NCI-H526 treated with DMSO at 0.1 percent for 48 hours (cell line): ENCODE results near the gene ZNF534.
"Not testable (repeated sequence)": the region's sequence is repeated elsewhere in the genome, so short reads cannot be mapped to it uniquely, and the experiment has no call there.

Experiments
- DNase-seq: peaks from one replicate; lab custom pipeline; 2025; lab: John Stamatoyannopoulos, UW

ZNF534 gene

DNA sequence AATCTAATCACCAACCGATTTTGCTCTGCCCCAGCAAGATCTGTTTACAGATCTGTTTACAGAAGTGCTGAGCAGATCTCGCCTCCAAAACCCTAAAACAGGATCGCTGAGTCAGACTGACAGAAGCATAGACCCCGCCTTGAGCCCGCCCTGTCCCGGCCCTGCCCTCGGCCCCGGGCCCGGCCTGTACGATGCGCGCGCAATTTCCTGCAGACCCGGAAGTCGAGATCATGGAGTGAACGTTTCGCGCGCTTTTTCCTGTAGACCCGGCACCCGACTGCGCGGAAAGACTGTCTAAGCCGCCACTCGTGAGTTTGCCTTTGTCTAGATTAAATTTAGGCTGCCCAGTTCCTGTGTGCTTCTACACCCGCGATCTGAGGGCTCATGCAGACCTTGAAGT is at the start of gene ZNF534:
Gene ZNF534, plus strand, starts transcription at position 212 of the 400 bp plus-strand sequence. CDS start 2,327 bp downstream, outside the sequence.
- DNase-seq, result no peak

DNA sequence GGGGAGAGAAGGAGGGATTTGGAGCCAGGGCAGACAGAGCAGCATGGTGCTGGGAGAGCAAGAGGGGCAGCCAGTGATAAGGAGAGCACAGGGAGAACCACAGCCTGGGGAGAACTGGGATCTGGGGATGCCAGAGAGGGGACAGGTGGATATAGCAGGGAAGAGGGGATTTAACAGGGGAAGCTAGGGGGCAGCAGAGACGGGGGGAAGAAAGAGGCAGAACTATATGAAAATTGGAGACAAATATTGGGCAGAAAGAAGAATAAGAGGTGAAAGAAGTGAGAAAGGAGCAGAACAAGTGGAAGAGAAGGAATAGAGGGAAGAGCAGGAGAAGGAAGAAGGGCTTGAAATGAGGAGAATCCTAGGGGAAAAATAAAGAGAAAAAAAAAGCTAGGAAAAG is 37.8 kb upstream of the ZNF534 start:
- no peak for DNase-seq

GRCh38 chr19:52397310-52398080 is 31.5 kb upstream of the ZNF534 start, which contains the start of gene ZNF528:
Gene ZNF528, plus strand, starts transcription at chr19:52397849. Its CDS starts 4,165 bp downstream, at chr19:52402014.
- peak; percentile 90 for DNase-seq

DNA sequence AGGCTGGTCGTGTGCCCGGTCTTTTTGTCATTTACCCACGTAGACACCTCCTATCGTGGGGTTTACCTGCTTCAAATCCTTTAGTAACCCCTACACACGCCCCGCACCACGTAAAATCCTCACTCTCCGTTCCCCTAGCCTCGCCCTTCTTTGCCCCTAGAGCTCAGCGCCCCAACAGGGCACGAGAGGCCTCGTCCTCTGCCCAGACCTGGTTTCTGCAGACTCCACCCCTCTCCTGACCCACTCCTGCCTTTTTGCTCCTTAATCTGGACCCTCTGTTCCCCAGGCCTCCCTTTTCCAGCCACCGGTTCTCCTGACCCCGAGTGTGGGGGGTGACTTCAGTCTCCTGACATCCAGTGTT is 30.9 kb upstream of the ZNF534 start:
- DNase-seq, result no peak

- DNase-seq, result no peak
Measured at GRCh38 chr19:52410276-52410675, 18.7 kb upstream of the ZNF534 start.

GRCh38 chr19:52415711-52416110 is 13.2 kb upstream of the ZNF534 start:
- DNase-seq, result no peak

- DNase-seq, result no peak
Measured at GRCh38 chr19:52442179-52442578, 13.2 kb downstream of the ZNF534 start.

DNA sequence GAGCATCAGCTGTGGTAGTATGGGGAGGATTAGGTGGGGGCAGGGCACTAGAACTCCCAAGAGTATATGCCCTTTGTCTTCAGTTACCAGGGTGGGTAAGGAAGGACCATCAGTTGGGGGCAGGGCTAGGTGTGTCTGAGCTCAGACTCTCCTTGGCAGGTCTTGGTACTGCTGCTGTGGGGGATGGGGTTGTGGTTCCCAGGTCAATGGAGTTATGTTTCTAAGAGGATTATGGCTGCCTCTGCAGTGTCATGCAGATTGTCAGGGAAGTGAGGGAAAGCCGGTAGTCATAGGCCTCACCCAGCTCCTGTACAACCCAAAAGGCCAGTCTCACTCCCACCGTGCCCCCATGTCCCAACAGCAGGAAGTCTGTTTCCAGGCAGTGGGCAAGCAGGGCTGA is 15.6 kb downstream of the ZNF534 start:
- DNase-seq, result no peak

GRCh38 chr19:52451241-52451640 is 22.3 kb downstream of the ZNF534 start:
- no peak for DNase-seq

- DNase-seq, result no peak
Measured at GRCh38 chr19:52453324-52454094, 24.6 kb downstream of the ZNF534 start, which contains the start of gene ZNF578. Gene ZNF578, plus strand, starts transcription at chr19:52453553. Its CDS starts 48,293 bp downstream, at chr19:52501846.

DNA sequence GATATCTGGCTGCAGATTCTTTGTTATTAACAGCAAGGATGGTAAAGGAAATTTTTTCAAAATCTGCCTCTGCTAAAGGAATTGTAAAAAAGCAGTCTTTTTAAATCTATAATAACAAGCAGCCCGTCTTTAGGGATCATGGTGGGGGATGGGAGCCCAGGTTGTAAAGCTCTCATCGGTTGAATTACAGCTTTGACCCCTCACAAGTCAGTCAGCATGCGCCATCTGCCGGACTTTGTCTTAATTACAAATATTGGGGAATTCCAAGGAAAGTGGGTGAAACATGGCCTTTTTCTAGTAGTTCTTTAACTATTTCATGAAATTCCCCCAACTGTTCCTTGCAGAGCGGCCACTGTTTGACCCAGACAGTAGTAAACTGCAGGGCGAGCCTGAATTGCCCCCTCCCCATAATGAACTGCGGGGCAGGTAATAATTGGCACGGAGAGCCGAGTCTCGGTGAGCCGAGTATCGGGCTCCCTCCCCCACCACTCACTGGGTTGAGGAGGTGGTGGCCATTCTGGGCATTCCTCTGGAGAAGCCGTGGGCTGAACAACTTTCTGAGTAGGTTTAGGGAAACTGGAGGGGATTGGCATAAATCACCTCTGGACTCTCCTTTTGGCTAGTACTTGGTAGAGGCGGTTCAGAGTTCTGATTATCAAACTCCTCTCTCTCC is 36.0 kb downstream of the ZNF534 start:
- peak; percentile 29 for DNase-seq

GRCh38 chr19:52473655-52474350 is 44.9 kb downstream of the ZNF534 start:
- DNase-seq, result no peak

DNA sequence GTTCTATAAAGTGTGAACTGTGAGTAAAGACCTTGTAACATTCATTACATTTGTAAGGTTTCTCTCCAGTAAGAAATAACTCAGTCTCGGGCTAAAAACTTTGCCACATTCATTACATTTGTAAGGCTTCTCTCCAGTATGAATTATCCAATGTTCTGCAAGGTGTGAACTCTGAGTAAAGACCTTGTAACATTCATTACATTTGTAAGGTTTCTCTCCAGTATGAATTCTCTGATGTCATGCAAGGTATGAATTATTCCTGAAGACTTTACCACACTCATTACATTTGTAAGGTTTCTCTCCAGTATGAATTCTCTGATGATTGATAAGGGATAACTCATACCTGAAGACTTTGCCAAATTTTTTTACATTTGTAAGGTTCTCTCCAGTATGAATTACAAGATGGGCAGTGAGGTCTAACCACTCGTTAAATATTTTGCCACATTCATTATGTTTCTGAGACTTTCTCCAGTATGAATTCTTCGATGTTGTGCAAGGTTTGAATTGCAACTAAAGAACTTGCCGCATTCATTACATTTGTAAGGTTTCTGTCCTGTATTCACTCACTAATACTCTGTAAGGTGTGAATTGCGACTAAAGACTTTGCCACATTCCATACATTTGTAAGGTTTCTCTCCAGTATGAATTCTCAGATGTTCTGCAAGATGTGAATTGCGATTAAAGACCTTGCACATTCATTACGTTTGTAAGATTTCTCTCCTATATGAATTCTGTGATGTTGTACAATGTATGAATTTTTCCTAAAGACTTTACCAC is 45.6 kb downstream of the ZNF534 start:
- no peak for DNase-seq

DNA sequence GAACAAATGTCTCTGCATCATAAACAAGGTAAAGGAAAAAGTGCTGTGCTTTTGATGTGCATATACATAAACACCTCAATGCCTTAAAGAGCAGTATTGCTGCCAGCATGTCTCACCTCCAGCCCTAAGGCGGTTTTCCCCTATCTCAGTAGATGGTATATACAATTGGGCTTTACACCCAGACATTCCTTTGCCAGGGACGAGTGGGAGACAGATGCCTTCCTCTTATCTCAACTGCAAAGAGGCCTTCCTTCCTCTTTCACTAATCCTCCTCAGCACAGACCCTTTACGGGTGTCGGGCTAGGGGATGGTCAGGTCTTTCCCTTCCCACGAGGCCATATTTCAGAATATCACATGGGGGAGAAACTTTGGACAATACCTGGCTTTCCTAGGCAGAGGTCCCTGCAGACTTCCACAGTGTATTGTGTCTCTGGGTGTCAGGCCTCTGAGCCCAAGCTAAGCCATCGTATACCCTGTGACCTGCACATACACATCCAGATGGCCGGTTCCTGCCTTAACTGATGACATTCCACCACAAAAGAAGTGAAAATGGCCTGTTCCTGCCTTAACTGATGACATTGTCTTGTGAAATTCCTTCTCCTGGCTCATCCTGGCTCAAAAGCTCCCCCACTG is 55.3 kb downstream of the ZNF534 start:
- DNase-seq, result not testable (repeated sequence)

DNA sequence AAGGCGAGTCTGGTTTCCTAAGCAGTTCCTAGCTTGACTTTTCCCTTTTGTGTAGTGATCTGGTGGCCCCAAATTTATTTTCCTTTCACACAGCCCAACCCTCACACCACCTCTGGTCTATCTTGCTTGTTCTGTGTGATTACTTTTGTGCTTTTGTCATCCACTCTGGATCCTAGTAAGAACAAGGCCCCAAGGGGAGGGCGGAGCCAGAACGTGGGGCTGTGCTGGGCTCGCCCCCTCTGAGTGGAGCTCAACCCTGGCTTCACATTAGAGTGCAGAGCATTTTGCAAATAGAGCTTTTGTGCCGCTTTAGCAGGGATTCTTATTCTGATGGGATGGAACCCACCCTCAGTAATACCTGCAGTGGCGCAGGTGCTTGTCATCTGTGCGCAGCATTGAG is 56.1 kb downstream of the ZNF534 start:
- not testable (repeated sequence) for DNase-seq

DNA sequence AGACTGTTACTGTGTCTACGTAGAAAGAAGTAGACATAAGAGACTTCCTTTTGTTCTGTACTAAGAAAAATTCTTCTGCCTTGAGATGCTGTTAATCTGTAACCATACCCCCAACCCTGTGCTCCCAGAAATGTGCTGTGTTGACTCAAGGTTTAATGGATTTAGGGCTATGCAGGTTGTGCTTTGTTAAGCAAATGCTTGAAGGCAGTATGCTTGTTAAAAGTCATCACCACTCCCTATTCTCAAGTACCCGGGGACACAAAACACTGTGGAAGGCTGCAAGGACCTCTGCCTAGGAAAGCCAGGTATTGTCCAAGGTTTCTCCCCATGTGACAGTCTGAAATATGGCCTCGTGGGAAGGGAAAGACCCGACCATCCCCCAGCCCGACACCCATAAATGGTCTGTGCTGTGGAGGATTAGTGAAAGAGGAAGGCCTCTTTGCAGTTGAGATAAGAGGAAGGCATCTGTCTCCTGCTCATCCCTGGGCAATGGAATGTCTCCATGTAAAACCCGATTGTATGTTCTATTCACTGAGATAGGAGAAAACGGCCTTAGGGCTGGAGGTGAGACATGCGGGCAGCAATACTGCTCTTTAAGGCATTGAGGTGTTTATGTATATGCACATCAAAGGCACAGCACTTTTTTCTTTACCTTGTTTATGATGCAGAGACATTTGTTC is 56.8 kb downstream of the ZNF534 start:
- not testable (repeated sequence) for DNase-seq

GRCh38 chr19:52492201-52492993 is 63.4 kb downstream of the ZNF534 start:
- DNase-seq, result peak; percentile 75

DNA sequence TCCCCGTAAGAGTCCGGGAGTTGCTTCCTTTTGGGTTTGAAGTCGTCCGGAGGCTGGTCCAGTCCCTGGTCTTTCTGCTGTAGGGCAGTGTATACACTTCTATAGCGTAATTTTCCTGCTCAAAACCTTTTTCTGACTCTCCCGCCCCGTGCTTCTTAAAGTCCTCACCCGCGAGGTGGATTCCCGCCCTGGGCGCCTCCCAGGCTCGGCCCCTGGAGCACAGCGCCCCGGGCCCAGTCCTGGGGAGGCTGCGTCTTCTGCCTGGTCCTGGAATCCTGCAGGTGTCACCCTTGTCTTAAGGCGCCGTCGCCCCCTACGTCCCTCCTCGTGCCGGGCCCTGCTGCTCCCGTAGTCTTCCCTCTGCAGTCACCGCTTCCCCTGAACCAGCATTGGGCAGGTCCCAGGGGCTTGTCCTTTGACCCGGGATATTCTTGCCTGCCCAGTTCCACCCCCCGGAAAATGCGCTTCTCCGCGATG is 64.1 kb downstream of the ZNF534 start:
- DNase-seq, result peak; percentile 61

DNA sequence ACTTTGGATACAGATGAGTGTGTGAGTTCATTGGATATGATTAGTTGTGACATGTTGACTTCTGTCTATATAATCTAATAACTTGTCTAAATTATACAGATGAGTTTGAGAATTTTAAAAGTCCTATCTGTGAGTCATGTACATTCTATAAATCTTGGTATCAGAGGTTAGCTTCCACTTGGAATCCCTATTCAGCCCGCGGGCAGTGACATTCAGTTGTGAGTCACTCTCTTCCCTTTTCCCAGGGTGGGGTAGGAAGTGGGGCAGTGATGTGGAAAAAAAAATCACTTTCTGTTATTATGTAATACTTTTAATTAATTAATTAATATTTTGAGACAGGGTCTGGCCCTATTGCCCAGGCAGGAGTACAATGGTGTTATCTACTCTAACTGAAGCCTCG is 65.6 kb downstream of the ZNF534 start:
- no peak for DNase-seq
